GM12892 (cell line): ENCODE measurements around the gene BABAM2.

Experiments
- DNase-seq: peaks from one replicate; pipeline ENCODE4 v3.0.0; 2011; ENCODE audit not compliant: insufficient read length
- FAIRE-seq: peaks from 2 replicates; lab custom pipeline; 2011; peaks lifted over from hg19 to GRCh38; lab: Jason Lieb, UNC
- POLR2A ChIP-seq: IDR thresholded peaks from 2 replicates; pipeline ENCODE4 v1.6.1; 2011; ENCODE audit warnings: low read depth, low read length, control low read depth
- POLR2AphosphoS5 ChIP-seq: IDR thresholded peaks from 2 replicates; pipeline ENCODE4 v1.6.1; 2011; ENCODE audit warnings: low read depth, low read length, control low read depth
- TAF1 ChIP-seq: IDR thresholded peaks from 2 replicates; pipeline ENCODE4 v1.6.1; 2011; ENCODE audit warnings: low read depth, mild to moderate bottlenecking, control low read depth, low read length, borderline replicate concordance

The BABAM2 gene

DNA sequence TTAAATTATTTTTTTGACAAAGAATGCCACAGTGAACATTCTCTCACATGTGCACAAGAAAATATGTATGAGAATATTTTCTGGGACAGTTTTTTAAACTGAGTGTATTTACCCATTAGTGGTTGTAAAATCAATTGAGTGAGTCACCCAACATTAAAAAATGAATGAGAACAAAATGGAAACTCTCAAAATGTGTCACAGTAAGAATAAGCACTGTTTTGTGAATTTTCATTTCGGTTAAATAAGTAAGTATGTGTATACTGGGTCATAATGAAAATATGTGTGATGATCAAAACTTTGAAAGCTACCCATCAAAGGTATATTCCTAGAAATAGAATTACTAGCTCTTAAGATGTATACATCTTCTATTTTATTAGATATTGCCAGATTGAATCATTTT is 11.6 kb downstream of the BABAM2 start:
- TF ChIP-seq POLR2AphosphoS5 (no peak), POLR2A (no peak), TAF1 (no peak)
- DNase-seq: no peak
- FAIRE-seq: no peak

DNA sequence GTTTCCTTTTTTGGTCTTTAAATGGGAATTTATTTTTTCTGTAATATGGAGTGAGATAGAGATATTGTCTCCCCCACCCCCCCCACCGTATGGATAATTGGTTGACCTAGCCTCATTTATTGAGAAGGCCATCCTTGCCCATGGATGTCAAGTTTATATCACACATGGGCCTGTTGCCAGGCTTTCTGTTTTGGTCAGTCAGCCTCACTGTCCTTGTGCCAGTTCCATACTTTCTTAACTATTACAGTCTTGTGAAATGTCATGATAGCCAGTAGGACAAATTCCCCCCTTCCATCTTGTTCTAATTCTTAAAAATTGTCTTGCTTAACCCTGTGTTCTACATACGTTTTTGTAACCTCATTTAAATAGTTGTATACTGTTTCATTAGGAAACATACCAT is 12.5 kb downstream of the BABAM2 start:
- TF ChIP-seq TAF1: no peak
- TF ChIP-seq POLR2AphosphoS5: no peak
- TF ChIP-seq POLR2A: no peak
- DNase-seq (no peak), FAIRE-seq (peak; percentile 17)

DNA sequence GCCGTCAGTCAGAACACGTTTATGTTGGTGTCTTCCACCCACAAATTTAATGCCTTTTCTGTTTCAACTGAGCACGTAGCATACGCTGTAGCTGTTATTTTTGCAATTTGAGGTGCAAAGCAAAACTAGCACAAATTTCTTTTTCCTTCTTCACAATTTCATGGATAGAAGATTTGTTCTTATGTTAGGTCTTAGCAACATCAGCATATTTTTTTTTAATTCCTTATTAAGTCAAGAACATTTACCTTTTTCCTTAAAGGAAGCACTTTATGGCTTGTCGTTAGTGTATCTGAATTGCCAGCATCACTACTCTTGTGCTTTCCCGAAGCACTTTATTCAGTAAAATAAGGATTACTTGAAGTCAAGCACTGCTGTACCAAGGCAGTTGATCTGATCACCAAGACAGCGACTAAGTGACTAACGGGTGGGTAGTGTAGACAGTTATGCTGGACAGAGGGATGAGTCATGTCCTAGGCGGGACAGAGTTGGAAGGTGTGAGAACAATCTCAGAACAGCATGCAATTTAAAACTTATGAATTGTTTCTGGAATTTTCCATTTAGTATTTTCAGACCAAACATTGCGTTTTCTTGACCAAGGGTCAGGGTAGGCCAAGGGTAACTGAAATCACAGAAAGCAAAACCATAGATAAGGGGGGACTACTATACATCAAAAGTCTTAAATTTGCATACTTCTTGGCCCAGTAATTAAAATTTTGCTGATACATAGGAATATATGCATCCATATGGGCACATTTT is 13.3 kb downstream of the BABAM2 start:
- DNase-seq: no peak
- TF ChIP-seq POLR2A: no peak
- TF ChIP-seq POLR2AphosphoS5: no peak
- no peak for TF ChIP-seq TAF1
- peak; percentile 54 for FAIRE-seq

DNA sequence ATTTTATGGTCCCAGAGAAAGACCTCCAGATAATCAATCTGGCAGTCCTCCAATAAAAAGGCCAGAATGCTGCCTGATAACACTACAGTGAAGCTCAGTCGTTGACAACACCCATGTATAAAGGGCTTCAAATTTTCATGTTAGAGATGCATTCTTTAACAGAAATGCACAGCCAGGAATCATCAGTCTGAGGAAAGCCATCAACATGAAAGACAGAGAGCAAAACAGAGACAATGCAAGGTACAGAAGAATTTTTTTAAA is 13.8 kb downstream of the BABAM2 start:
- DNase-seq (no peak), FAIRE-seq (no peak)
- TF ChIP-seq POLR2AphosphoS5 (no peak), POLR2A (no peak), TAF1 (no peak)

DNA sequence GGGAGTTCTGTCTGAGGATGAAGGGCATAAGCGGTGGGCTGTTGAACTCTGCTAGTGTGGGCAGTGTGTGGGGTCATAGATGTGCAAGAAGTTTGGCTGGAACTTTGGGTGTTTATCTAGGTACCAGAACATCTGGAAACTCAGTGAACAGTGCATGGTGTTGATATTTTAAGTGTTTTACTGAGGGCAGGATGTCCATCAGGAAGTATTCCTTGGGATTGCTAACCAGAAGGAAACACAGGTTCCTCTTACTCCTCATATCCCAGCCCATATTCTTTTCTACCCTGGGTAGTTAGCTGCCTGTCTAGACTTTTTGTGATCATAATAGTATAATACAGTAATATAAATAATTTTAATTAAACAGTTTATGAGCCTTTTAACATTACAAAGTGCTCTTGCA is 15.5 kb downstream of the BABAM2 start:
- TF ChIP-seq POLR2AphosphoS5 (no peak), TAF1 (no peak), POLR2A (no peak)
- no peak for FAIRE-seq
- no peak for DNase-seq

DNA sequence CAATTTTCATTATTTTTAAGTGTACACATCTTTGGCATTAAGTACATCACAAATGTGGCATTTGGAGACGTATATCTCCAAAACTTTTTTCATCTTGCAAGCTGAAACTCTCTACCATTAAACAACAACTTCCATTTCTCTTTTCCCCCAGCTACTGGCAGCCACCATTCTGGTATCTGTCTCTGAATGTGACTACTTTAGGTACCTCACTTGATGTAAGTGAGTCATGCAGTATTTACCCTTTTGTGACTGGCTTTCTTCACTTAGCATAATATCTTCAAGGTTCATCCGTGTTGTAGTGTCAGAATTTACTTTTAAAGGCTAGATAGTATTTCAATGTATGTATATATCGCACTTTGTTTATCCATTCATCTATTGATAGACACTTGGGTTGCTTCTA is 17.0 kb downstream of the BABAM2 start:
- TF ChIP-seq POLR2AphosphoS5: no peak

DNA sequence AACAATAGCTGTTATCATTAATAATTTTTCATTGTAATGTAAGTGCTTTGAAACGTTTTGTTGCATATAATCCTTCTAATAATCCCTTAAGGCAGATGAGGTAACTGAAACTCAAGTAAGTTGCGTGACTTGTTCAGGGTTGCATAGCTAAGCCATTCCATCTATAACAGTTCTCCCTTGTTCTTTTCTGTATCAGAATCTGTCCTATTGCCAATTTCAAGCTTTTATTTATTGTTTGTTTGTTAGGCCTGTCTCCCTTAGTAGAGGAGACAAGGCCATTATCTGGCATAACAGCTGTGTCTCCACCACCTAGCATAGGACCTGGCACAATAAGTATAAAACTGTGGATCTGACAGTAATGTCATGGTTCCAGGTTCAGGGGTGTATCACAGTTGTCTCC is 19.4 kb downstream of the BABAM2 start:
- TF ChIP-seq TAF1 (no peak), POLR2A (no peak), POLR2AphosphoS5 (no peak)
- no peak for DNase-seq
- FAIRE-seq: no peak

More for the DNA sequence above, 17.0 kb downstream of the BABAM2 start:
- DNase-seq (no peak), FAIRE-seq (no peak)

DNA sequence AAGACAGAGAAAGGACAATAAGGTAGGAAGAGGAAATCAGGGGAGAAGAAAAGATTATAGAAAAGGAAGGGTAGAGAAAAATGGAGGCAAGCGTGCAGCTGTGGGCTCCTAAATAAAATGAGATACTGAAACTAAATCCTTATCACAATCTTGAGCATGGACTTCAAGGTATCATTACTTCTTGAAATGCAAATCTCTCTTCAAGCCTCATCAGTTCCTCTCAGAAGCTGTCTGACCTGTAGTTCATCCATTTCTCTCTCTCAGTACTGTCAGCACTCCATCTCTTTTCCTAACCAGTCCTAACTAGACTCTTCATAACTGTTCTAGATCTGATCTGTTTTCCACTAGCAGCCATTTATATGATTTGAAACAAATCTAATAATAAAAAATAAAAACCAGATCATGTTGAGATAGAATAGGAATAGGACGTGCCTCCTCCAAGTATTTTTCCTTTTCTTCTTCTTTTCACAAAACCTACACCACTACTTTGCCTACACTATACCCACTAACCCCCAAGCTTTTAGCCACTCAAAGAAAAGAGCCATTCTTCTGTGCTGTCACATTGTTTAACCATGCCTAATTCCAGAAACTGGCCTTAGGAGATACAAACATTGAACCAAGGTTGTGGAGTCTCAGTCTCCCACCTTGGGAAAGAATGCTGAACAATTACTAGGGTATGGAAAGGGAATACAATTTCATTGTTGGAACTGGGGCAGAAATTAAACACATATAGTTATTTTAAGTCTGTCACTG is 21.1 kb downstream of the BABAM2 start:
- TF ChIP-seq POLR2AphosphoS5 (no peak), TAF1 (no peak), POLR2A (no peak)
- DNase-seq: no peak
- FAIRE-seq: no peak

DNA sequence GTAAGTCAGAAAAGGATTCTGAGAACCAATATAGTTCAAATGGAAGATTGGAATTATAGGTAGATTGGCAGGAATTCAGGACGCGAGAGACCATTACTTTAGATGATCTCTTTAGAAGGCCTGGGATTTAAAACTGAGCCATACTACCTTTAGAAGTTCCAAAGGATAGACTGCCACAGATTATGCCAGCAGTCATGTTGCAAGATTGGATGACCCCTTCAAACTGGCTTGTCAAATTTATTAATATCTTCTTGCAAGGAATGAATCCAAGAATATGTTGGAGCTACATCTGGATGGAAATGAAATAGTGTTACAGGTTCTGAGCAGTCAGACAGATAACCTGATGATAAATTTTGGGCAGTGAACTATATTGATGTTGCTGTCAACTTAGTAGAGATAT is 22.0 kb downstream of the BABAM2 start:
- FAIRE-seq (no peak), DNase-seq (no peak)
- no peak for TF ChIP-seq TAF1
- TF ChIP-seq POLR2A: no peak
- no peak for TF ChIP-seq POLR2AphosphoS5

DNA sequence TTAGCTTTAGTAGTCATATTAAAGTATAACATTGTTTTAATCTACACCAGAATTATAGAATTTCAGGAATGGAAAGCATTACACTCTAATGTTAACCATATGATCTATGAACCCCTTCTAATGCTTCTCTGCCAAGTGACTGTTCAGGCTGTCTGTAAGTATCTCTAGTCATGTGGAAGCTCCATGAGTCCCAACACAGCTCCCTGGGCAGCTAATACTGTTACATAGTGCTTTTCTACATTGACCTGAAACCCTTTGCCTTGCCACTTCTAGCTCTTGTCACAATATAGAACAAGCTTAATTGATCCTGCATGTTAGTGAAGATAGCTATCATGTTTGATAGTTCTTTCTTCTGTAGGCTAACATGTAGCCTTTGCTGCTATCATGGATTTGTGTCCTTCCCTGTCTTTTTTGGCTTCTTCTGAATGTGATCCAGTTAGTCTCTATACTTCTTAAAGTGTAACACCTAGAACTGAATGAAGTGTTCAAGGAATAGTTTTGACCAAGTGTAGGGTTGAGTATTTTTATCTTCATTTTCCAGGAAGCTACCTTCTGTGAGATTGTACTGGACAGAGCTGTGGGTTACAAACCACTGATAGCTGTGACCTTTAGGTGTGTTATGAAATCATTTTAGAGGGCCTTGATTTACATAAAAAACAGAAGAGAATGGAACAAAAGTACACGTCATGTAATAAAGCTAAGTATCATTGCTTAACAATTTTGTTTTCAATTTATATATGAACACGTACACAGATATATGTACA is 23.7 kb downstream of the BABAM2 start:
- no peak for DNase-seq
- peak; percentile 14 for FAIRE-seq
- TF ChIP-seq POLR2AphosphoS5 (no peak), TAF1 (no peak), POLR2A (no peak)

DNA sequence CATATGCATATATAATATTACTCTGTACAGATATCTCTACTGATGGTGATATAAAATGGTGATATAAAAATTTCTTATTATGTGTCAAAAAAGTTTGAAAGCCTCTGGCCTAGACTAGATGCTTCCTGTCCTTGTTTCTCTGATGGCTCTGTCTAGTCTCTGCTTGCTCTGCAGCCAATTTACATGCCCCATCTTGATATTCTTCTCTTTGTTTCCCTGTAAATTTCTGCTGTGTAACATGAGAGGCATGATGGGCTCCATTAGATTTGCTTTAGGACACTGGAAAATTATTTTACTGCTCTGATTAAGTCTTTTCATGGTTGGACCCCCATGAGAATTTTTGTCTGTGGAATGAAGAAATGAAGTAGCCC is 24.3 kb downstream of the BABAM2 start:
- no peak for FAIRE-seq
- TF ChIP-seq POLR2A: no peak
- no peak for TF ChIP-seq POLR2AphosphoS5
- no peak for TF ChIP-seq TAF1
- no peak for DNase-seq
